Lower lobe of right lung (tissue), 2 donors: Measurements from ENCODE around the gene TNFAIP1. TPM values are rescaled to one million over a fixed set of nuclear protein-coding genes. Genes with fewer than 3 reads are reported as not detected.

Experiments
- ATAC-seq, 2 donors: fragments of 200-7000 bp; cut with Tn5 transposase; one replicate each; pipeline ENCODE4 v1.9.1; 2020 to 2022; ENCODE audit warnings: mild to moderate bottlenecking in 2 of 2, moderate library complexity in 2 of 2
- DNase-seq: peaks from one replicate; pipeline ENCODE4 v3.0.0-alpha.2; 2020
- H3K27ac ChIP-seq: fragments of 200-600 bp; one replicate; pipeline ENCODE4 v1.8.0; 2022
- H3K27me3 ChIP-seq: fragments of 200-600 bp; one replicate; pipeline ENCODE4 v1.8.0; 2022; ENCODE audit warnings: low read depth
- H3K36me3 ChIP-seq: fragments of 200-600 bp; one replicate; pipeline ENCODE4 v1.8.0; 2022; ENCODE audit warnings: mild to moderate bottlenecking
- H3K4me1 ChIP-seq: fragments of 200-600 bp; one replicate; pipeline ENCODE4 v1.8.0; 2022
- H3K4me3 ChIP-seq: fragments of 200-600 bp; one replicate; pipeline ENCODE4 v1.8.0; 2022; ENCODE audit warnings: mild to moderate bottlenecking
- H3K9me3 ChIP-seq: fragments of 200-600 bp; one replicate; pipeline ENCODE4 v1.8.0; 2022
- CTCF ChIP-seq: fragments of 200-600 bp; IDR thresholded peaks from one replicate; pipeline ENCODE4 v1.8.0; 2022; ENCODE audit warnings: antibody characterized with exemption, mild to moderate bottlenecking
- intact Hi-C: fragments of 100-400 bp; cut with DNase I; formaldehyde crosslinking; loops from one replicate; pipeline ENCODE4 v1.11.0; 2022
- total RNA-seq: library from RNA; stranded (reverse); fragmentation: NEBNext Ultra II Directional; extraction: Animal tissue kit (Norgen Biotek cat#: 25700); gene quantifications from one replicate; pipeline ENCODE4 v1.2.1, GENCODE V29; 2021
- donor health status: DM: no; HTN: yes; CAD: no; lungs with severe emphysema.

TNFAIP1 gene
- total RNA-seq, 1 donor from 2014 or later, result 56.1 TPM

GRCh38 chr17:28388106-28388505 lies 52.5 kb downstream of the TNFAIP1 start:
- Histone ChIP-seq H3K4me3 (no peak overlapping the region), H3K27me3 (no peaks in the 10 kb centered on the region), H3K27ac (no peak overlapping the region), H3K36me3 (peaks cover 65% of the 10 kb centered on the region), H3K9me3 (no peaks in the 10 kb centered on the region), H3K4me1 (peaks cover 17% of the 10 kb centered on the region)
- ATAC-seq (no peak), DNase-seq (no peak)
- intact Hi-C loops, result no loop called here
- TF ChIP-seq CTCF, result no peak

DNA sequence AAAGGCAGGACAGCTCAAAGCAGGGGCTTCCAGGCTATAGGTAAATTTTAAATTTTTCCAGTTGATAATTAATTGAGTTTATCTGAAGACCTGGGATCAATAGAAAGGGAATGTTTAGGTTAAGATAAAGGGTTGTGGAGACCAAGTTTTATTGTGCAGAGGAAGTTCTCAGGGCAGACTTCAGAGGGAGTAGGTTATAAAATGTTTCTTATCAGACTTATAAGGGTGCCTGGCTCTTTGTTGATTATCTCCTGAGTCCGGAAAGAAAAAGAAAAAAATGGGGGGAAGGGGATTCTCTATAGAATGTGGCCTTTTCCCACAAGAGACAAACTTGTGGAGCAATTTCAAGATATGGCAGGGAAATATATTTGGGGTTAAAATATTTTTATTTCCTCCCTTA lies 54.6 kb downstream of the TNFAIP1 start:
- H3K27me3 ChIP-seq, result no peaks in the 10 kb centered on the region
- H3K4me3 ChIP-seq, result no peak overlapping the region
- peaks cover 83% of the 10 kb centered on the region for H3K36me3 ChIP-seq
- intact Hi-C loops, result no loop called here
- peaks cover 6% of the 10 kb centered on the region for H3K4me1 ChIP-seq
- no peak for TF ChIP-seq CTCF
- DNase-seq, result no peak
- no peaks in the 10 kb centered on the region for H3K9me3 ChIP-seq
- no peak overlapping the region for H3K27ac ChIP-seq
- no peak for ATAC-seq

DNA sequence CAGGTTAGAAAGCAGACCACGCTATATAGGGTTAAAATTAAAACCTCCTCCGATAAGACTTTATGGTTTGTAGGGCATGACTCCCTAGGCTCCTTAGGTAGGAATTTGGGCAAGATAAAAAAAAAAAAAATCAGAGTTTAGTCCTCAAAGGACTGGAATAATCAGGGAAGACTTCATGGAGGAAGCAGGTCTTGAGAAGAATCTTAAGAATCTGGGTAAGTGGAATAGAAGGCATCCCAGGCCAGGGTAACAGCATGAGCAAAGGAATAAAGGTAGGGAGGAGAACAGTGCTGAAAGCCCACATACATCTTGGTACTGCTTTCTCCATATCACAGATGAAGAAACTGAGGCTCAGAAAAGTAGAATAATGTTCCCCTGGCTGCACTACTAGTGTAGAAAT lies 55.0 kb downstream of the TNFAIP1 start:
- Histone ChIP-seq H3K4me3 (no peak overlapping the region), H3K9me3 (no peaks in the 10 kb centered on the region), H3K27ac (no peak overlapping the region), H3K36me3 (peaks cover 88% of the 10 kb centered on the region), H3K27me3 (no peaks in the 10 kb centered on the region), H3K4me1 (peaks cover 2% of the 10 kb centered on the region)
- DNase-seq, result no peak
- ATAC-seq, result no peak
- TF ChIP-seq CTCF, result no peak
- intact Hi-C loops, result no loop called here

DNA sequence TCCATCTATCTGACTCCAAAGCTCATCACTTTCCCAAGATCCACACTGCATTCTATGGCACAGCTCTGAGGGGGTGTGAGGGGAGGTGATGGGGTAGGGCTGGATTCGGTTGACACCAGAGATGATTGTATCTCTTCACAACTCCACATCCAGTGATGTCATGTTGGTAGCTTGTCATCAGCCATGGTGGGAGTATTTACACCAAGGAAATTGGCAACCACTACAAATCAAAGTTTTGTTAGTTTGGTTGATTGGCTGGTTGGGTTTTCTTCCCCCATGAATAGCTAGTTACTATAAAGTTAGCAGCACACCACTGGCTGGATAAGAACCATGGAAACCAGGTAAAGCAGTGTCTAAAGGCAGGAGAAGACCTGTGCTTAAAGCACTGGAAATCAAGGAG lies 55.4 kb downstream of the TNFAIP1 start:
- no peak for TF ChIP-seq CTCF
- no peaks in the 10 kb centered on the region for H3K9me3 ChIP-seq
- ATAC-seq (no peak), DNase-seq (no peak)
- no peaks in the 10 kb centered on the region for H3K4me1 ChIP-seq
- H3K4me3 ChIP-seq, result no peak overlapping the region
- no peaks in the 10 kb centered on the region for H3K27me3 ChIP-seq
- no peak overlapping the region for H3K27ac ChIP-seq
- intact Hi-C loops, result no loop called here
- peaks cover 92% of the 10 kb centered on the region for H3K36me3 ChIP-seq

GRCh38 chr17:28391401-28391800 lies 55.8 kb downstream of the TNFAIP1 start:
- no peaks in the 10 kb centered on the region for H3K4me1 ChIP-seq
- intact Hi-C loops, result no loop called here
- H3K27me3 ChIP-seq, result no peaks in the 10 kb centered on the region
- H3K4me3 ChIP-seq, result no peak overlapping the region
- ATAC-seq (no peak), DNase-seq (no peak)
- H3K36me3 ChIP-seq, result peaks cover 96% of the 10 kb centered on the region
- no peaks in the 10 kb centered on the region for H3K9me3 ChIP-seq
- no peak for TF ChIP-seq CTCF
- H3K27ac ChIP-seq, result no peak overlapping the region

DNA sequence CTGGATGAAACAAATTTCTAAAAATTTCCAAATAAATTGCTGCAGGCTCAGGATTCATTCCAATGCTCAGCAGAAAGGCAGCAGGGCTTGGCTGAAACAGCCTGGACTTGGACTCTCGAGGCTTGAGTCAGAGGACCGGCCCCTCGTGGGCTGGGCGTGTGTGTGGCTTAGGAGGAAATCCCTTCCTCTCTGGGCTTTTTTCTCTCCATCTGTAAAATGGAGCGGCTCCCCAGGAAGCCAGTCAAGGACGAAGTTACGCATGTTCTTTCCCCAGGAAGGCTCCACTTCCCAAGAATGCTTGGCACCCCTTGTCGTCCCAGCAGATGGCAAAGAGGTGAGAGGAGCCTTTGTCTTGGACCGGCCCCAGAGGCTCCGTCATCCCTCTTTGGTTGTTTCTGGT lies 56.9 kb downstream of the TNFAIP1 start:
- no peak overlapping the region for H3K27ac ChIP-seq
- H3K36me3 ChIP-seq, result peaks cover 98% of the 10 kb centered on the region
- ATAC-seq, result no peak
- H3K4me1 ChIP-seq, result no peaks in the 10 kb centered on the region
- H3K4me3 ChIP-seq, result no peak overlapping the region
- DNase-seq, result no peak
- TF ChIP-seq CTCF, result no peak
- H3K9me3 ChIP-seq, result no peaks in the 10 kb centered on the region
- intact Hi-C loops, result no loop called here
- no peaks in the 10 kb centered on the region for H3K27me3 ChIP-seq
